ENCODE measurements around the gene C1orf35. TPM values are rescaled to one million over a fixed set of nuclear protein-coding genes. Genes with fewer than 3 reads are reported as not detected.

The C1orf35 gene
- total and polyA plus RNA-seq, 2 experiments from 2014 or later: 14.0 to 67.6 TPM

- no peak for TF ChIP-seq ZNF462 (CRISPR knock-in tag; IDR thresholded peaks at IDR 0.05)
Measured at GRCh38 chr1:228148196-228148861, 45.2 kb upstream of the C1orf35 start (continued).

- H3K27me3 Mint-ChIP-seq (ENCODE audit: insufficient read depth, low read depth, poor library complexity): peaks cover 11% of the 10 kb centered on the region
- DNase-seq (ENCODE audit: low spot score): no peak
- no peaks in the 10 kb centered on the region; the same call in 1 of the 3 replicates for H3K36me3 Mint-ChIP-seq (ENCODE audit: low read depth)
- ATAC-seq: no peak
- H3K27ac ChIP-seq (ENCODE audit: low read depth): no peak overlapping the region
- H3K9me2 ChIP-seq (ENCODE audit: insufficient read depth): no peaks in the 10 kb centered on the region
- no peak overlapping the region for H3K27ac Mint-ChIP-seq
- no peak for TF ChIP-seq CREB1 (CRISPR knock-in tag; IDR thresholded peaks at IDR 0.05; ENCODE audit: low read depth)
- no peak for TF ChIP-seq ZNF114 (CRISPR knock-in tag; IDR thresholded peaks at IDR 0.05)
- TF ChIP-seq REST (IDR thresholded peaks at IDR 0.05; ENCODE audit: unreplicated experiment): no peak
- TF ChIP-seq CTCF (conservative IDR thresholded peaks at IDR 0.05; ENCODE audit: low read depth in 2 of 2): no peak
- no peak for TF ChIP-seq ETS1 (IDR thresholded peaks at IDR 0.05)
- no peaks in the 10 kb centered on the region; the same call in 2 of the 3 replicates for H3K9me3 Mint-ChIP-seq
- H4K20me1 ChIP-seq (replicated peaks; ENCODE audit: insufficient read depth): no peaks in the 10 kb centered on the region
- peaks cover 13% of the 10 kb centered on the region for H3K79me2 ChIP-seq (replicated peaks; ENCODE audit: insufficient read depth)
- H2AFZ ChIP-seq: no peak overlapping the region
- H3K27me3 ChIP-seq (ENCODE audit: insufficient read depth): no peaks in the 10 kb centered on the region
- no peaks in the 10 kb centered on the region for H3F3A ChIP-seq (replicated peaks; ENCODE audit: low read depth)
- no peak overlapping the region for H3K4me3 ChIP-seq
- no peaks in the 10 kb centered on the region for H3K36me3 ChIP-seq (ENCODE audit: insufficient read depth)
- H3K4me1 Mint-ChIP-seq: peaks cover 3% of the 10 kb centered on the region; the same call in 2 of the 3 replicates
- H3K4me1 ChIP-seq (ENCODE audit: insufficient read depth): no peaks in the 10 kb centered on the region
- H3K4me2 ChIP-seq: no peak overlapping the region
- no peak overlapping the region for H3K4me3 Mint-ChIP-seq
Measured at GRCh38 chr1:228147768-228148167, 44.6 kb upstream of the C1orf35 start.
